ENCODE results near the gene FAM171A2. TPM values are rescaled to one million over a fixed set of nuclear protein-coding genes. Genes with fewer than 3 reads are reported as not detected.
"Not testable (repeated sequence)": the region's sequence is repeated elsewhere in the genome, so short reads cannot be mapped to it uniquely, and the experiment has no call there.

FAM171A2 gene
- total RNA-seq, 4 donors from 2014 or later = 1.0 to 8.1 (median 5.2) TPM

- DNase-seq (ENCODE audit: low spot score in 2 of 2) = no peak
- Histone ChIP-seq H3K4me1 (peaks cover 0 to 8% (median 0%) of the 10 kb centered on the region in 4 donors), H3K4me3 (no peak overlapping the region), H3K27ac (no peak overlapping the region), H3K36me3 (no peaks in the 10 kb centered on the region), H3K27me3 (peaks cover 0 to 9% of the 10 kb centered on the region in 2 donors), H3K9me3 (no peaks in the 10 kb centered on the region)
- WGBS, 2 donors = 66 to 72% methylated on average over 5 of the region's 5 CpGs
- no peak for TF ChIP-seq CTCF (IDR thresholded peaks at IDR 0.05)
- no peak for TF ChIP-seq EP300 (IDR thresholded peaks at IDR 0.05)
- no peak for TF ChIP-seq POLR2A (IDR thresholded peaks at IDR 0.05)
Measured at GRCh38 chr17:44333371-44333770, 30.3 kb downstream of the FAM171A2 start.

- TF ChIP-seq POLR2A (IDR thresholded peaks at IDR 0.05) (no peak), CTCF (IDR thresholded peaks at IDR 0.05) (peak; percentile 74 to 86 (median 77)), EP300 (IDR thresholded peaks at IDR 0.05) (peak in 1 of 2 donors; percentile 21)
- Histone ChIP-seq H3K36me3 (no peaks in the 10 kb centered on the region), H3K9me3 (no peaks in the 10 kb centered on the region), H3K4me1 (peaks cover 0 to 16% (median 2%) of the 10 kb centered on the region in 4 donors), H3K27ac (no peak overlapping the region), H3K27me3 (peaks cover 0 to 5% of the 10 kb centered on the region in 2 donors), H3K4me3 (no peak overlapping the region)
- WGBS, 2 donors = 3% methylated on average over 7 of the region's 7 CpGs
- peak in 1 of 2 donors; percentile 93 for DNase-seq (ENCODE audit: low spot score in 2 of 2)
Measured at GRCh38 chr17:44331249-44331760, 32.3 kb downstream of the FAM171A2 start.

- H3K4me3 ChIP-seq; H3K36me3 ChIP-seq; DNase-seq (ENCODE audit: low spot score in 2 of 2); H3K27ac ChIP-seq; H3K27me3 ChIP-seq; H3K9me3 ChIP-seq: not testable (repeated sequence)
- WGBS, 2 donors = 81 to 89% methylated on average over 5 of the region's 5 CpGs
- H3K4me1 ChIP-seq = peaks cover 0 to 26% (median 2%) of the 10 kb centered on the region in 4 donors
Measured at GRCh38 chr17:44330263-44330662, 33.4 kb downstream of the FAM171A2 start.

- 83 to 84% methylated on average over 7 of the region's 7 CpGs for WGBS, 2 donors
- DNase-seq (ENCODE audit: low spot score in 2 of 2); H3K4me3 ChIP-seq; H3K9me3 ChIP-seq; H3K27ac ChIP-seq; H3K36me3 ChIP-seq; H3K27me3 ChIP-seq: not testable (repeated sequence)
- peaks cover 0 to 29% (median 2%) of the 10 kb centered on the region in 4 donors for H3K4me1 ChIP-seq
Measured at GRCh38 chr17:44329516-44329915, 34.1 kb downstream of the FAM171A2 start.

GRCh38 chr17:44327715-44328449 lies 35.8 kb downstream of the FAM171A2 start:
- H3K27me3 ChIP-seq = no peaks in the 10 kb centered on the region
- 75 to 76% methylated on average over 7 of the region's 7 CpGs for WGBS, 2 donors
- TF ChIP-seq POLR2A (IDR thresholded peaks at IDR 0.05) = no peak
- TF ChIP-seq EP300 (IDR thresholded peaks at IDR 0.05) = no peak
- no peak for TF ChIP-seq CTCF (IDR thresholded peaks at IDR 0.05)
- H3K4me1 ChIP-seq = peaks cover 0 to 41% (median 15%) of the 10 kb centered on the region in 4 donors
- H3K4me3 ChIP-seq = no peak overlapping the region
- no peaks in the 10 kb centered on the region for H3K9me3 ChIP-seq
- H3K27ac ChIP-seq = no peak overlapping the region
- DNase-seq (ENCODE audit: low spot score in 2 of 2) = no peak
- no peaks in the 10 kb centered on the region for H3K36me3 ChIP-seq

GRCh38 chr17:44326861-44327444 lies 36.7 kb downstream of the FAM171A2 start:
- Histone ChIP-seq H3K9me3 (no peaks in the 10 kb centered on the region), H3K36me3 (peaks cover 0 to 8% (median 0%) of the 10 kb centered on the region in 3 donors), H3K27ac (peak overlapping the region in 3 of 4 donors; percentile 79 to 93 (median 91)), H3K4me1 (peaks cover 0 to 49% (median 18%) of the 10 kb centered on the region in 4 donors), H3K4me3 (peak overlapping the region in 3 of 4 donors; percentile 84 to 99 (median 93)), H3K27me3 (no peaks in the 10 kb centered on the region)
- TF ChIP-seq CTCF (IDR thresholded peaks at IDR 0.05) (peak in 2 of 5 experiments; percentile 26 to 80), EP300 (IDR thresholded peaks at IDR 0.05) (peak; percentile 91 to 92), POLR2A (IDR thresholded peaks at IDR 0.05) (no peak)
- DNase-seq (ENCODE audit: low spot score in 2 of 2) = peak; percentile 90 to 96
- WGBS, 2 donors = 23% methylated on average over 31 of the region's 31 CpGs

Data from tibial nerve (tissue), 4 donors.